Fibroblast of skin of right biceps (primary cell): Measurements from ENCODE around the gene FRMD3.

Source experiments
- DNase-seq: peaks from one replicate; pipeline ENCODE4 v3.0.0-alpha.2; 2013

The FRMD3 gene

GRCh38 chr9:83472221-83472665 lies 66.0 kb downstream of the FRMD3 start:
- peak; percentile 86 for DNase-seq

GRCh38 chr9:83471241-83471640 lies 67.0 kb downstream of the FRMD3 start:
- DNase-seq, result no peak

- DNase-seq, result no peak
Measured at GRCh38 chr9:83469722-83470121, 68.5 kb downstream of the FRMD3 start.

- DNase-seq, result no peak
Measured at GRCh38 chr9:83468821-83469220, 69.4 kb downstream of the FRMD3 start.

DNA sequence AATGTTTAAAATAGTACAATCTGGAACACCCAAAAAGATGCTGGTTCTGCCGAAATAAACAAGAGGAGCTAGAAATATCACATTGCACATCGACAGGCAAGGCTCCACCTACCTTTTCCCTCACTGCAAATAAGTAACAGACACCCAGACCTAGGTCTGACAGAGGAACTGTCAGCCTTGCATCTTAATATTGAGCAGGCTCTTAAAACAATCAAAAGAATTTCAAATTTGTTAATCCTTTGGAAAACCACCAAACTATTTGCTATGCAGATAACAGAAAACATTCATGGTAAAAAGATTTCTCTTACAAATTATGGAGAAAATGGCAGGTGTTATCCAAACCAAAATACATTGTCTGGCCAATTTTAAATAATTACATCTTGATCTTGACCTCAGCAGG lies 71.3 kb downstream of the FRMD3 start:
- DNase-seq, result peak; percentile 37

GRCh38 chr9:83466351-83466750 lies 71.8 kb downstream of the FRMD3 start:
- DNase-seq, result no peak

- no peak for DNase-seq
Measured at GRCh38 chr9:83459830-83460229, 78.4 kb downstream of the FRMD3 start.

DNA sequence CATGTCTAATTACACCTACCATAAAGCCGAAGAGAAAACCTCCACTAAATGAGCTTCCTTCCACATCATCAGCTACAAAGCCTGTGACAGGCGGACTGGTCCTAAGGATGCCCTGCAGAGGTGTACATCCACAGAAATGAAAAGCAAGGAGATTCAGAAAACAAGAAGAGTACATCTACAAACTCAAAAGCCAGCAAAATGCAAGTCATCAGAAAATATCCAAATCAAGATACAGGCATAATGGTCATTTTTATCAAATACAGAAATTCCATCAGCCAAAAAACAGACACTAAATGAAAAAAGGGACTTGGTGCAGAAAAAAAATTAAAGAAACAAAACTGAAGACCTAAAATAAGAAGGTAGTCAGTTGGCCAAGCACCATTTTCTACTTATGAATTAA lies 79.7 kb downstream of the FRMD3 start:
- DNase-seq, result no peak

GRCh38 chr9:83457005-83457404 lies 81.2 kb downstream of the FRMD3 start:
- DNase-seq, result no peak

GRCh38 chr9:83456226-83456625 lies 82.0 kb downstream of the FRMD3 start:
- no peak for DNase-seq

DNA sequence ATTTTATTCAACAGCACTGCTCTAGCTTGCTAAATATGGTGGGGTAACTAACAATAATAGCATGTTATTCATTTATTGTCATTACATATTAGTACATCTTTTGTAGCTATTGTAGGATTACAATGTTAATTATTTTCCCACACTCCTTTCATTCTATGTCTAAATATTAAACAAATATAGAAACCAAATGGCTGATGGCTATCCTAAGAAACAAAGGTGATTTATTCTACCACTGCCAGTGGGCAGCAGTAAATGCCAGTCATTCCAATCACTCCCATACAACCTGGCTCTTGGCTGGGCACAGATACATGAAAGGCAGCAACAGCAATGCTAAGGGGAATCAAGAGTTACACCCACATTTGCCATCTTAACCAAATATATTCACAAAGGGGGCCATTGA lies 84.1 kb downstream of the FRMD3 start:
- no peak for DNase-seq

DNA sequence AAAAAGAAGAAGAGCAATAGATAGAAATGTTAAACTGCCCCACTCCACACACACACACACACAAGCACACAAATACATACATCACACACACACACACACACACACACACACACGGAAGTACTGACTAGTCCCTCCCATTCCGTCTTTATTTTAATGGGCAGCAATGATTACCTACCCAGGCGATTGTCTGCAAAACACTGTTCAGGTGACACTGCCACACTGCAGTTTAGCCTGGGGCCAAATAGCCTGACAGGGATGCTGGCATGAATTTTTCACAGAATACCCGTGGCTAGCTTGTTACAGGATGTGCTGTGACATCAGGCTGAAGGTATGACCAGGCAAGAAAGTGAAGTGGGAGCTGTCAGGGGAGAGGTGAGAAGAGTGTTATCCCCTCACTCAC lies 86.9 kb downstream of the FRMD3 start:
- DNase-seq, result peak; percentile 28

- DNase-seq, result no peak
Measured at GRCh38 chr9:83449983-83450382, 88.2 kb downstream of the FRMD3 start.

- DNase-seq, result no peak
Measured at GRCh38 chr9:83449166-83449565, 89.0 kb downstream of the FRMD3 start.

- no peak for DNase-seq
Measured at GRCh38 chr9:83448626-83449025, 89.6 kb downstream of the FRMD3 start.

GRCh38 chr9:83447351-83447750 lies 90.8 kb downstream of the FRMD3 start:
- DNase-seq, result no peak

DNA sequence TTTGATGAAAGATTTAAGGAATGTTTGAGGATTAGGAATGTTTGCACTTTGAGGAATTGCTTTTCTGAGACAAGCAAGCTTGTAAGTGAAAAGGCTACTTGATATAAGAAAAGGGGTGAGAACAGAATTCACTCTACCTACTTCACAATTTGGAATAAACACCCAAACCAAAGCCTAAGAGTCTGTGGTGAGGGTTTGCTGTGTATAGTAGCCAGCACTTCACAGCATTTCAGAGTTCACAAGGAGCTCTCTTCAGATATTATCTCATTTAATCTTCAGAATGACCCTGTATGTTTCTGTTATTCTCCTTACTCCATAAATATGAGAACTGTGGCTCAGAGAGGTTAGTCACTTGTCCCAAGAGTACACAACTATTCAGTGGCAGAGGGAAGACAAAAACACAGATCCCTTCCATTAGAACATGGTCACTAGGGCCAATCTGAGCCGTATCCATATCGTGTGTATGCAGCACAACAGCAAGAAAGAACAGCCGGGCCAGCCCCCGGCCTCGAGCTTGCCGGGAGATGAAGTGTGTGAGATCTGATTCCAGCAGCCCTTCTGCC lies 92.4 kb downstream of the FRMD3 start:
- DNase-seq, result no peak

DNA sequence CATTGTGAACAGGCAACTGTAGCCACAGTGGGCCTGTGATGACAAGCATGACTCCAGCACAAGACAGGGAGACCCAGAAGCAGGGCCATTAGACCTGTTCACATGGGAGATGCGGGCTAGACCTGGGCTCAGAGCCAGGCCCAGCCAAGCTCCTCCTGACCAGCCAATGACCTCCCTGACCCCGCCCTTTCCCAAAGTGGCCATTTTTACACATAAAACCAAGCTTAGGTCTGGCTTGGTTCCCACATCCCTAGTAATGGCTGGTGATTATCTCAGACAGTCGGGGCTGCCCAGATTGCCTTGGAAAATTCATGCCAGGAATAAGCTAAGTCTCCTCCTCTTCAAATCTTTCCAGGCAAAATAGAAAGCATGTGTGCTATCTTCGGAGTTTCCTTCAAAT lies 94.1 kb downstream of the FRMD3 start:
- peak; percentile 31 for DNase-seq

GRCh38 chr9:83441390-83441789 lies 96.8 kb downstream of the FRMD3 start:
- DNase-seq, result no peak

- DNase-seq, result no peak
Measured at GRCh38 chr9:83440641-83441040, 97.6 kb downstream of the FRMD3 start.

DNA sequence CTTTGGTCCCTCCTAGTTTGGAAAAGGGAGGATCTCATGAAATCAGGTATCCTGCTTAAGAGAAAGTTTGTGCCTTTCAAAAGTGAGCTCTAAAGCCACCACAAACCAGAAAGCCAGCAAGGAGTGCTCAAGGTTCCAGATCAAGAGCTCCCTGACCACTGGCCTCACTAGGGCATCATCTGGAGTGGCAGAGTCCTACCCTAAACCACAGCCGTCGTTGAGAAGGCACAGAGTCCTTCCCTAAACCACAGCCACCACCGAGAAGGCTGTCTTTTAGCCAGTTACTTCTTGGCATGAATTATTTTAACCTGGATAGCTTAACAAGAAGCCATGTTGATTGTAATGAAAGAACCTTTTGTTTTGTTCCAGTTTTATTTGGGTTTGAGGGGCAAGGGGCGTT lies 102.9 kb downstream of the FRMD3 start:
- no peak for DNase-seq

DNA sequence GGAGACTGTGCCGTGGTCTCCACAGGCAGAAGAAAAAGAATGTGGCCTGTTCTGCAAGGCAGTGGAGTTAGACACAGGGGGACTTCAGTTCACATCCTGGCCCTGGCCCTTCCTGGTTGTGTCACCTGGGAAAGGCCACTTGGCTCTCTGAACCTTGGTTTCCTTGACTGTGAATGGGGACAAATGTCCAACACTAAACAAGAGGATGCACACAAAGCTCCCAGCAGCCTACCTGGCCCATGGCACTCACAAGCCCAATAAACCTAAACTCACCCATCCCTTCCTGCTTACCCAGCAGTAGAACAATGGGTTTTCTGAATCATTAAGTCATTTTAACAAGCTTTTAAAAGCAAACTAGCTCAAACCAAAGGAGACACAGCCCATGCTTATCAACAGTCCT lies 103.9 kb downstream of the FRMD3 start:
- no peak for DNase-seq

GRCh38 chr9:83433846-83434245 lies 104.4 kb downstream of the FRMD3 start:
- DNase-seq, result no peak

DNA sequence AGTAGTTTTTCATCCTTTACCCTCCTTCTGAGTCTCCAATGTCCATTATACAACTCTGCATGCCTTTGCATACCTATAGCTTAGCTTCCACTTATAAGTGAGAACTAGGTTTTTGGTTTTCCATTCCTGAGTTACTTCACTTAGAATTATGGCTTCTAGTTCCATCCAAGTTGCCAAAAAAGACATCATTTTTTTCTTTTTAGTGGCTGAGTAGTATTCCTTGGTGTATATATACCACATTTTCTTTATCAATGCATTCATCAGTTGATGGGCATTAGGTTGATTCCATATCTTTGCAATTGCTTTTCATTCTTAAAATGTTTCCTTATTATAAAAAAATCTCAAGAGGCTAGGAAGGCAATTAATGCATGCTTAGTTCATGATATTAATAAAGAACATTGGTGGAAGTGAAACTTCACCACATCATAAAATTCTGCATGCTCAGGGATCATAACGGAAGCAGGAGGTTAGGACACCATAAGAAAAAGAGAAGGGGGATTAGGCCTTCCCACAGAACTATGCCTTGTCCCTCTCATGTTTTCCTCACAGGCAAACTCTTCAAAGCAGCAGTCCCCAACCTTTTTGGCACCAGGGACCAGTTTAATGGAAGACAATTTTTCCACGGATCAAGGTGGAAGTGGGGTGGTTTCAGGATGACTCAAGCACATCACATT lies 105.2 kb downstream of the FRMD3 start:
- no peak for DNase-seq

DNA sequence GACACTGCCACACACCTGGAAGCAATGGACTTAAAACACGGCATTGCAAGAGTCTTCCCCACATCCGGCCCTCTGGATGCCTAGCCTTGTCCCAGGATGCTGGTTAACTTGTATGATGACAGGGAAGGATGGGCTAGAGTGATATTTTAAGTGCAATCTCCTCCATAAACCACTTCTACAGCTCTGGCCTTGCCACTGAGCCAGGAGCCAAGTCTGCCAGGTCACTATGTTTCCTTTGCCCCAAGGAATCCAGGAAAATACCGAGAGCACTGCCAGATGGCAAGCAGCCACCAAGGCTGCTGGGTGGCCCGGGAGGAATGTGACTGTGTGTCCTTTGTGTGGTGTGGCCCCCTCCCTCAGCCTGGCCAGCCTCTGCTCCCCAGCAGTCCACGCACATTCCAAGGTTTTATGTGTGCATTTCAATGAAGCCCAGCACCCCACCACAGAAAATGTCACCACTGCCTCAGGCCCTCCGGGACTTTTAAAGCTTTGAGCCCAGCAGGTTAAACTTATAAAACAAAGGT lies 106.0 kb downstream of the FRMD3 start:
- peak; percentile 91 for DNase-seq
